GM06990 (cell line): ENCODE data around the gene GNB3.
"Not testable (repeated sequence)": the region's sequence is repeated elsewhere in the genome, so short reads cannot be mapped to it uniquely, and the experiment has no call there.

Source experiments
- DNase-seq: peaks from one replicate; pipeline ENCODE4 v3.0.0-alpha.2; 2011; ENCODE audit not compliant: insufficient read length; ENCODE audit errors: extremely low read depth
- H3K27me3 ChIP-seq: replicated peaks from 2 replicates; pipeline ENCODE4 v1.6.0; 2011; ENCODE audit warnings: low read length; ENCODE audit not compliant: control insufficient read depth, insufficient read depth
- H3K36me3 ChIP-seq: 2 replicates; pipeline ENCODE4 v1.5.1; 2011; ENCODE audit warnings: low read length; ENCODE audit not compliant: control insufficient read depth, insufficient read depth
- H3K4me3 ChIP-seq: replicated peaks from 2 replicates; pipeline ENCODE4 v1.5.1; 2011; ENCODE audit warnings: low read depth, mild to moderate bottlenecking, control low read depth, low read length
- CTCF ChIP-seq: IDR thresholded peaks from 2 replicates; pipeline ENCODE4 v1.5.1; 2011; ENCODE audit warnings: low read length, control low read depth, mild to moderate bottlenecking, inconsistent platforms; ENCODE audit not compliant: insufficient read depth, poor library complexity, severe bottlenecking

GNB3 gene

DNA sequence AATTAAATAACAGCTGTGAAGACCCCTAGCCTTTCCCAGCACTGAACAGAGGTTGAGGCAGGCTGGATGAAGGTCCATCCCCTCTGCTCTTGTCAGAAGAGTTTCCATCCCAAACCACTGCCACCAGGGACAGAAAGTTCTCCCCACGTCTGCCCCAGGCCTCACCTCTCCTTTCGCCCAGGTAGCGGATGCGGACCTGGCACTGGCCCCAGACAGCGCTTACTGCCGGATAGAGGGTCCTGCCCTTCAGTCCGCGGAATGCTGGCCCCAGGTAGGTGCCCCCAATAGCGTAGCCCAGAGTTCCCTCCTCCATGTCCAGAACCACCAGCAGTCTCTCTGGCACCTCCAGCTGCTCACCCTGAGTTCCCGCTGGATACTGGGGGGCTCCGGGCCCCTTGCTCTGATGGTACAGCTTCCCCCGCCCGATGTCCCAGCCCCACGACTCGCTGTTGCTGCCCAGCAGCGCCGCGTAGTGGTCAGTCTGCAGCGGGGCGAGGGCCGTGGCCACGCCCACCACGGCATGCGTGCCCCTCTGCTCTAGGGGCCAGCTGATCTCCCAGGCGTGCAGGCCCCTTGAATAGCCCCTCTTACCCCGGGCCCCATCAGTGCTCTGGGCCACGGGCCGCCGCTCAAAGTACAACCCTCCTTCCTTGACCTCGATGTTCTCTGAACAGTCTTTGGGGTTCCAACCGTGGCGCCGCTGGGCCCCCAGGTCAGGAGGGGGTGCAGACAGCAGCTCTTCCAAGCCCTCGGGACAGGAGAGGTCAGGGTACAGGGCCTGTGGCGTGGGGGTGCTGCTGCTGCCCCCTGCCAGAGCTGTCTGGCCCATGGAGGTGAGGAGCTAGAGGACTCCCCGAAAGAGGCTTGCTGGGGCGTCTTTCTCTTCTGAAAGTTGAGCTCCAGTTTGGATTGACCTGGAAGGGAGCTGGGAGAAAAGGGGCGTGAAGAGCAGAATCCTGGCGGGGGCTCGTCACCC, 31.6 kb downstream of the GNB3 start:
- DNase-seq, result peak; percentile 84
- H3K36me3 ChIP-seq, result peaks cover 17% of the 10 kb centered on the region
- peak; percentile 99 for TF ChIP-seq CTCF

DNA sequence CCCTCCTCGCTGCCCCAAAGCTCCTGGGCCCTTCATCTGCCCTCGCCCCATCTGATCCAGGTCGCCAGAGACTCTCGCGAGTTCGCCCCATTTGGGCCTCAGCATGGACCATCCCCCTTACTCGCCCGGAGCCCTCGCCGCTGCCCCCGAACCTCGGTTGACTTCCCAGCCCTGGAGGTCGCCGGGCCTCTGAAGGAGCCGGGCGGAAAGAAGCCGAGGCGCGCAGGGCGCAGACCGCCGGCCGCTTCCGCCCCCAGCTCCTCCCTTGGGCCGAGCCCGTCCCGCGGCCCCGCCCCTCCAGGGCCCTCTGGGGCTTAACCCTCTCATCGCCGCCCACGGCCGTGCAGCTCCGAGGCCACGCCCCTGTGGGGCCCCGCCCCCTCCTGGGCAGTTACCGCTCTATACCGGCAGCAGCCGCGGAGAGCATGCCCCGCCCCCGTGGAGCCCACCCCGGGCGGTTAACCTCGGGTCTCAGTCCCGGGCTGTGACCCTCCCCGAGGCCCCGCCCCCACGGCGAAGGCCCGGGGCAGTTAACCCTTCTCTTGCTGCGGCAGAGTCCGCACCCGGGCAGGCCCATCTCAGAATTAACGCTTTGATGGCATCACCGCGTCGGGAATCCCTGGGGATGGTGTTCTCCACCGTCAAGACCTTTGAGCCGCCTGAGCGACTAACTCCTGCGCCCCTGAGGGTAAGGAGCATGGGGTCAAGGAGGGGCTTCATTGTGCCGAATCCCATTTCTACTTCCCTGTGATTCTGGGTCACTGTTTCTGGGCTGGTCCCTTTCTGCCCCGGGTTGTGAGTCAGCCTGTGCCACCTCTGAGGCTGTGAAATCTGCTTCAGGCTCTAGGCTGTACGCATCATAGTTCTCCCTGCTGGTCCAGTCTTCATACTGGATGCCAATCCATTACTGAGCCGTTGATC, 32.6 kb downstream of the GNB3 start, which contains the start of gene SPSB2:
Gene SPSB2 (minus strand): TSS at position 210 of the 921 bp plus-strand sequence. CDS start 402 bp downstream, outside the sequence.
- peak within 1 kb of the TSS; percentile 83 for H3K4me3 ChIP-seq
- peak; percentile 97 for DNase-seq
- H3K27me3 ChIP-seq, result no peaks in the 10 kb centered on the region
- peaks cover 17% of the 10 kb centered on the region for H3K36me3 ChIP-seq
- TF ChIP-seq CTCF, result no peak

More for the DNA sequence above, 31.6 kb downstream of the GNB3 start:
- no peaks in the 10 kb centered on the region for H3K27me3 ChIP-seq
- H3K4me3 ChIP-seq, result peak overlapping the region; percentile 83

DNA sequence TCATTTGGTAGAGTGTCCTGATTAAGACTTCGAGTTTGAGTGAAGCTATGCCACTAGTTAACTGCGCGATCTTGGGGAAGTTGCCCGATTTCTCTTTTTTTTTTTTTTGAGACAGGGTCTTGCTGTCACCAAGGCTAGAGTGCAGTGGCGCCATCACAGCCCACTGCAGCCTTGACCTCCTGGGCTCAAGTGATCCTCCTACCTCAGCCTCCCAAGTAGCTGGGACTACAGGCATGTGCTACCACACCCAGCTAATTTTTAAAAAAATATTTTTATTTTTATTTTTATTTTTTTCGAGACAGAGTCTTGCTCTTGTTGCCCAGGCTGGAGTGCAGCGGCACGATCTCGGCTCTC, 33.3 kb downstream of the GNB3 start:
- H3K36me3 ChIP-seq, result peaks cover 17% of the 10 kb centered on the region
- H3K4me3 ChIP-seq, result peak overlapping the region; percentile 83
- not testable (repeated sequence) for DNase-seq

DNA sequence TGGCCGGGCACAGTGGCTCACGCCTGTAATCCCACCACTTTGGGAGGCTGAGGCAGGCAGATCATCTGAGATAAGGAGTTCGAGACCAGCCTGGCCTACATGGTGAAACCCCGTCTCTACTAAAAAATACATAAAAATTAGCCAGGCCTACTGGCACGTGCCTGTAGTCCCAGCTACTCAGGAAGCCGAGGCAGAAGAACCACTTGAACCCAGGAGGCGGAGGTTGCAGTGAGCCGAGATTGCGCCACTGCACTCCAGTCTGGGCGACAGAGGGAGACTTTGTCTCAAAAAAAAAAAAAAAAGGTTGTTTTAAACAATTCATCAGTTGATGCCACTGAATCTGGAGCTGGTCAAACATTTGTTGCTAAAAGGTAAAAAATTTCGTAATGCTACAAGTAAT, 39.1 kb downstream of the GNB3 start:
- not testable (repeated sequence) for H3K36me3 ChIP-seq, H3K4me3 ChIP-seq, H3K27me3 ChIP-seq, DNase-seq

More for the DNA sequence above, 33.3 kb downstream of the GNB3 start:
- not testable (repeated sequence) for H3K27me3 ChIP-seq

- Histone ChIP-seq H3K4me3 (no peak overlapping the region), H3K27me3 (no peaks in the 10 kb centered on the region), H3K36me3 (peaks cover 8% of the 10 kb centered on the region)
- DNase-seq, result no peak
- no peak for TF ChIP-seq CTCF
These were observed 42.5 kb downstream of the GNB3 start for GRCh38 chr12:6883252-6883651.

DNA sequence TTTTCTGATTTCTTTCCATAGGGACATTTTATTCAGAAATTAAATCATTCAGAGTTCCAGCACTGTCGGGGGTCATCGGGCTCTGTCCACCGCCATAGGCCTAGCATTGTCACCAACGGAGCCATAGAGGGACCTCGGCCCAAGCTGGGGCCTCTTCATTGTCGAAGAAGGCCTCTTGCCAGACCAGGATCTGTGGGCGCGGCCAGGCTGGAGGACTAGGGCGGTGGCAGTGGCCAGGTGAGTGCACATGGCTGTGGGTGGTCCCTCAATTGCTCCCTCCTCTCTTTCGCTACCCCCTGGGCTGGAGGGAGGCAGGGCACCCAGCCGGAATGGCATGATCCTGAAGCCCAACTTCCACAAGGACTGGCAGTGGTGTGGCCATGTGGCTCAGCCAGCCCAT, 43.0 kb downstream of the GNB3 start:
- TF ChIP-seq CTCF, result no peak
- no peak for DNase-seq
- Histone ChIP-seq H3K4me3 (no peak overlapping the region), H3K27me3 (no peaks in the 10 kb centered on the region), H3K36me3 (peaks cover 8% of the 10 kb centered on the region)
